ENCODE results near the gene MRPL42.

Gene MRPL42

GRCh38 chr12:93461503-93461902 lies 5.8 kb upstream of the MRPL42 start:
- Mint-ChIP-seq H3K9me3 (no peaks in the 10 kb centered on the region), H3K36me3 (ENCODE audit: low read depth) (no peaks in the 10 kb centered on the region), H3K27me3 (ENCODE audit: low read depth, poor library complexity) (peaks cover 3% of the 10 kb centered on the region), H3K27ac (no peak overlapping the region), H3K4me1 (no peaks in the 10 kb centered on the region), H3K4me3 (no peak overlapping the region)
- no peak for DNase-seq
- TF ChIP-seq CTCF (IDR thresholded peaks at IDR 0.05) = no peak

GRCh38 chr12:93465841-93466240 lies 1.5 kb upstream of the MRPL42 start:
- no peak for TF ChIP-seq CTCF (IDR thresholded peaks at IDR 0.05)
- Mint-ChIP-seq H3K4me3 (peak overlapping the region; percentile 53), H3K27me3 (ENCODE audit: low read depth, poor library complexity) (peaks cover 3% of the 10 kb centered on the region), H3K4me1 (peaks cover 31% of the 10 kb centered on the region), H3K9me3 (no peaks in the 10 kb centered on the region), H3K36me3 (ENCODE audit: low read depth) (peaks cover 18% of the 10 kb centered on the region), H3K27ac (no peak overlapping the region)
- DNase-seq = no peak

GRCh38 chr12:93466625-93467350 lies 526 bp upstream of the MRPL42 start:
- no peak for TF ChIP-seq CTCF (IDR thresholded peaks at IDR 0.05)
- Mint-ChIP-seq H3K4me3 (peak overlapping the region; percentile 96), H3K27me3 (ENCODE audit: low read depth, poor library complexity) (peaks cover 3% of the 10 kb centered on the region), H3K27ac (peak overlapping the region; percentile 99), H3K4me1 (peaks cover 31% of the 10 kb centered on the region), H3K9me3 (no peaks in the 10 kb centered on the region), H3K36me3 (ENCODE audit: low read depth) (peaks cover 22% of the 10 kb centered on the region)
- DNase-seq = no peak

- no peak for TF ChIP-seq CTCF (IDR thresholded peaks at IDR 0.05)
- H3K27ac Mint-ChIP-seq = peak overlapping the region; percentile 99
- DNase-seq = no peak
- no peaks in the 10 kb centered on the region for H3K27me3 Mint-ChIP-seq (ENCODE audit: low read depth, poor library complexity)
- peak overlapping the region; percentile 96 for H3K4me3 Mint-ChIP-seq
- H3K4me1 Mint-ChIP-seq = peaks cover 31% of the 10 kb centered on the region
- peaks cover 30% of the 10 kb centered on the region for H3K36me3 Mint-ChIP-seq (ENCODE audit: low read depth)
- H3K9me3 Mint-ChIP-seq = no peaks in the 10 kb centered on the region
Measured at GRCh38 chr12:93468008-93468371, 676 bp downstream of the MRPL42 start.

- peak overlapping the region; percentile 96 for H3K4me3 Mint-ChIP-seq
- H3K36me3 Mint-ChIP-seq (ENCODE audit: low read depth) = peaks cover 40% of the 10 kb centered on the region
- no peak overlapping the region for H3K27ac Mint-ChIP-seq
- H3K27me3 Mint-ChIP-seq (ENCODE audit: low read depth, poor library complexity) = no peaks in the 10 kb centered on the region
- H3K9me3 Mint-ChIP-seq = no peaks in the 10 kb centered on the region
- H3K4me1 Mint-ChIP-seq = peaks cover 31% of the 10 kb centered on the region
- DNase-seq = no peak
- no peak for TF ChIP-seq CTCF (IDR thresholded peaks at IDR 0.05)
Measured at GRCh38 chr12:93469386-93469785, 2.1 kb downstream of the MRPL42 start.

GRCh38 chr12:93476555-93476954 lies 9.2 kb downstream of the MRPL42 start:
- Mint-ChIP-seq H3K27me3 (ENCODE audit: low read depth, poor library complexity) (peaks cover 3% of the 10 kb centered on the region), H3K4me1 (peaks cover 5% of the 10 kb centered on the region), H3K27ac (peak overlapping the region; percentile 58), H3K9me3 (no peaks in the 10 kb centered on the region), H3K4me3 (no peak overlapping the region), H3K36me3 (ENCODE audit: low read depth) (peaks cover 59% of the 10 kb centered on the region)
- no peak for DNase-seq
- TF ChIP-seq CTCF (IDR thresholded peaks at IDR 0.05) = no peak
